ENCODE measurements around the gene RFX3.

GRCh38 chr9:3475300-3476020 is 50.3 kb downstream of the RFX3 start:
- TF ChIP-seq CTCF (IDR thresholded peaks at IDR 0.05; ENCODE audit: insufficient read depth, low read length) (no peak), POLR2AphosphoS5 (IDR thresholded peaks at IDR 0.05; ENCODE audit: low read depth) (no peak), REST (IDR thresholded peaks at IDR 0.05; ENCODE audit: insufficient replicate concordance, low read depth) (no peak)

Data from HL-60 (cell line).